Hepatocyte (in vitro differentiated cells): ENCODE measurements around the gene BLNK.

Source experiments
- CTCF ChIP-seq: fragments of 200-600 bp; sonication (generic); IDR thresholded peaks from 2 replicates; pipeline ENCODE4 v1.5.1; 2016; ENCODE audit warnings: antibody characterized with exemption, mild to moderate bottlenecking; ENCODE audit not compliant: poor library complexity
- EZH2 ChIP-seq: fragments of 200-600 bp; sonication (generic); IDR thresholded peaks from 2 replicates; pipeline ENCODE4 v1.6.1; 2016; ENCODE audit warnings: antibody characterized with exemption, mild to moderate bottlenecking, borderline replicate concordance

GRCh38 chr10:96289218-96289910, 18.0 kb upstream of the BLNK start:
- TF ChIP-seq CTCF, result no peak
- TF ChIP-seq EZH2, result no peak
